HG03575 (cell line): ENCODE results near the gene RNF125.
"Not testable (repeated sequence)": the region's sequence is repeated elsewhere in the genome, so short reads cannot be mapped to it uniquely, and the experiment has no call there.

Source experiments
- ATAC-seq: cut with Tn5 transposase; IDR thresholded peaks from one replicate; pipeline ENCODE4 v1.9.1; 2021; ENCODE audit not compliant: unreplicated experiment, insufficient number of reproducible peaks, low FRiP score; ENCODE audit errors: extremely low read depth

The RNF125 gene

DNA sequence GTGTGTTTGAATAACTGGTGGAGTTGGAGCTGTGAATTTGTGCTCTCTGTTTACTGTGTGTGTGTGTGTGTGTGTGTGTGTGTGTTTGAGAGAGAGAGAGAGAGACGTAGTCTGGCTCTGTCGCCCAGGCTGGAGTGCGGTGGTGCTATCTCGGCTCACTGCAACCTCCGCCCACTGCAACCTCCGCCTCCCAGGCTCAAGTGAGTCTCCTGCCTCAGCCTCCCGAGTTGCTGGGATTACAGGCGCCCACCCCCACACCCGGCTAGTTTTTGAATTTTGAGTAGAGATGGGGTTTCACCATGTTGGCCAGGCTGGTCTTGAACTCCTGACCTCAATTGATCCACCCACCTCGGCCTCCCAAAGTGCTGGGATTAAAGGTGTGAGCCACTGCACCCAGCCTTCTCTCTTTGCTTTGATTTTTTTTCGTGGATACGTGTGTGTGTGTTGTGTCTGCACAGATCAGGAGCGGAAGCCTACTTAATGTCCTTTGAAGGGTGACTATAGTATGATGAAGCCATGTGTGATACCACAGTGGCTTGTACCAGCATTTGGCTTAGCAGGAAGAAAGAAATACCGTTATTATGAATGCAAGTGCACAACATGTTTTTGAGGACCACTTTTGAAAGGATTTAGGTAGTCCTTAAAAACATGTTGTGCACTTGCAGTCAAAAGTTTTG, 1.5 kb downstream of the RNF125 start:
- not testable (repeated sequence) for ATAC-seq

GRCh38 chr18:32021756-32022564, 3.3 kb downstream of the RNF125 start:
- ATAC-seq = no peak

DNA sequence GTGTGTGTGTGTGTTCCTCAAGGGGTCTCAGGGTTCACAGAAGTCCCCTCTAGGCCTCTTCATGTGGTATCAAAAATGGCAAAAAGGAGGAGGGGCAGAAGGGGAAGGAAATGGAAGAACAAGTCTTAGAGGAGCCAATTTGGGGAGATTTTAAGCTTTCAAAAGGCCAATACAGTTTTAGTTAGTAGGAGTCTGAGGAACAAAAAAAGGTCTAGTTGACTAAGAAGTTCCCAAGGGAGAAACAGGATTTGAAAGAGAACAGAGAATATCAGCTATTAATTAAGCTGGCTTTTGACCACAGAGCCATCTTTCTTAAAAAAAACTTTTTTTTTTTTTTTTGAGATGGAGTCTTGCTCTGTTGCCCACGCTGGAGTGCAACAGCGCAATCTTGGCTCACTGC, 7.1 kb downstream of the RNF125 start:
- no peak for ATAC-seq

GRCh38 chr18:32026491-32027086, 8.0 kb downstream of the RNF125 start:
- ATAC-seq = no peak

- ATAC-seq = no peak
These were observed 10.9 kb downstream of the RNF125 start for GRCh38 chr18:32029558-32029957.

DNA sequence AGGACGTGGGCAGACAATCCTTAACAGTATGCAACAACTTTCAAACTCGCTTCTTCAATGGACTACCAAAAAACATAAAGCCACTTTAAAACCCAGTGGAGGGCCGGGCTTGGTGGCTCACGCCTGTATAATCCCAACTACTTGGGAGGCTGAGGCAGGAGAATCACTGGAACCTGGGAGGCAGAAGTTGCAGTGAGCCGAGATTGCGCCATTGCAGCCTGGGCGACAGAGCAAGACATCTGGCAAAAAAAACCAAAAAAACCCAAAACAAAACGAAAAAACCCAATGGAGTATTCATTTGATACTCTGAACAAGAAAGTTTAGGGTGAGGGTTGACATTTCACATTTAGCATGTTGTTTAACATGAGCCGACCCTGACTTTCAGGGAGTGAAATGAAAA, 14.0 kb downstream of the RNF125 start:
- ATAC-seq = no peak

- ATAC-seq = no peak
These were observed 18.0 kb downstream of the RNF125 start for GRCh38 chr18:32036506-32037180.

DNA sequence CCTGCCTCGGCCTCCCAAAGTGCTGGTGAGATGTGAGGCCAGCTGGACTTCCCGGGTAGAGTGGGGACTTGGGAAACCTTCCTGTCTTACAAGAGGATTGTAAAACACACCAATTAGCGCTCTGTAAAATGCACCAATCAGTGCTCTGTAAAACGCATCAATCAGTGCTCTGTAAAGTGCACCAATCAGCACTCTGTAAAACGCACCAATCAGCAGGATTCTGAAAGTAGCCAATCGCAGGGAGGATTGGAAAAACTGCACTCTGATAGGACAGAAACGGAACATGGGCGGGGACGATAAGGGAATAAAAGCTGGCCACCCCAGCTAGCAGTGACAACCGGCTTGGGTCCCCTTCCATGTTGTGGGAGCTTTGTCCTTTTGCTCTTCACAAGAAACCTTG, 19.0 kb downstream of the RNF125 start:
- ATAC-seq = no peak

DNA sequence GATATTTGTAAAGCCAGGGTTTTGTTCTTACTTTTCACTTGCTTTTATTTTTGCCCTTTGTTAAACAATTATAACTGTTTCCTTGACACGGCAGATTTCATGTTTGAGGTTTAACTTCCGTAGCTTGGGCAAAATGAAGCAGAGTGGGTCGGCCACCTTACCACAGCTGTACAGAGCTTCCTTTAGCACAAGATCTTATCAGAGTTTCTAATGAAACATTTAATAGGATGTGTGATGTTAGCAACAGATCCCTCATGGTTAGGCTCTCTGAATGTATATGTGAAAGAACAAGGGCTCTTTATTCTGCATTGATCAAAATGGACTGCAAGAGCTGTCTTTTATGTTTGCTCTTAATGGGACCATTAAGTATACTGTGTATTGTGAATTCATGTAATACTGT, 22.3 kb downstream of the RNF125 start:
- ATAC-seq = no peak

- ATAC-seq = no peak
These were observed 23.7 kb downstream of the RNF125 start for GRCh38 chr18:32042337-32042736.

DNA sequence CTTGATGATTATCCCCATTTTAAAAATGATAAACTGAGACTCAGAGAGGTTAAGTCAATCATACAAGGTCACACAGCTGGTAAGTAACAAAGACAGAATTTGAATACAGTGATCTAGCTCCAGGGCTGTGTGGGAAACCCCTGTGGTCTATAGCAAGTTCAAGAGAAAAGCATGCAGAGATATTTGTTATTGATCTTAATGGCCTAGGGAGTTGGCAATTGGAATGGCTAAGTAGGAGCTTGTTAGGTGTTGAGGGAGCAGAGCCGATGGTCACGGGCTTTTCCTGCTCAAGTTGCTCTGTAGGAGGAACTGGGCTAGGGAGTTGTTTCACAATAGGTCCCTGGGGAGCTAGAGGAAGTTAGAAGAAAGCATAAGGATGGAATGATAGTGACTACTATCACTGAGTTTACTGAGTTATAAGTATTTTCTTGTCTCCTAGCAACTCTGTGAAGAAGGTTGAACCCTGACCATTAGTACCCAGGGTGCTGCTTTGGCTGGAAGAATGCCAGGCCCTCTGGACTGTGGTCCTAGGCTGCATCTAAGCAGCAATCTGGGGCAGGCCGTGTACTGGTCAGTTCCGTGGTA, 30.0 kb downstream of the RNF125 start:
- ATAC-seq = no peak

DNA sequence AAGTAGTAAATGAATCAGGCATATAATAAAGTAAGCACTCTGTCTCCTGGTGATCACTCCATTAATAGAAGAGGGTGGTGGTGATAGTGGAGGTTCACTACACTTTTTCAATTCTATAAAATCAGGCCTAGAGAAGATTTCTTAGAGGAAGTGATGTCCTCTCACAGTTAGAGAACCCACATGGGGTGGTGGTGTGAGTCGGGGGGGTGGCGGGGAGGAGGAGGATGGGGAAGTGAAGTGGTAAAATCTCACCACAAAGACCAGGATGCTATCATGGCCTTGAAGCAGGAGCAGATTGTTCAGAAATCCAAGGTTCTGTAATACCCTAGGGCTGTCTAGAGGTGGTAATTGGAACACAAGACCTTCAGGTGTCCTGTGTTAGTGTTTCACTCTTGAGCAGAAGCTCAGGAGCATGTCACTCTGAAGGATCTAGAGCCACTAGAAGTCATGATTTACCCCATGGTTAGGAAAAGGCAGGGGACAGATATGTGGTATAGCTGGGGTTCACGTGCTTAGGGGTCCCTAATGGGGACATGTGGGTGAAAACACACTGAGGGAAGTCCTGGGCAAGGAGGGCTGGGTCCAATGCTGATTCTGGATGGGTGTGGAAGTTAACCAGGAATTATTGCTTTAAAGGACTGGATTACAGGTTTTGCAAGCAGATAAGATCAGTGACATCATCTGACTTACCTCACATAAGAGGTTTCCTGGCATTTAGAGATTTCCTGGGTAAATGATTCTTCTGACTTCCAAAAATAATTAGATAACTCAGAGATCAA, 31.0 kb downstream of the RNF125 start:
- no peak for ATAC-seq

DNA sequence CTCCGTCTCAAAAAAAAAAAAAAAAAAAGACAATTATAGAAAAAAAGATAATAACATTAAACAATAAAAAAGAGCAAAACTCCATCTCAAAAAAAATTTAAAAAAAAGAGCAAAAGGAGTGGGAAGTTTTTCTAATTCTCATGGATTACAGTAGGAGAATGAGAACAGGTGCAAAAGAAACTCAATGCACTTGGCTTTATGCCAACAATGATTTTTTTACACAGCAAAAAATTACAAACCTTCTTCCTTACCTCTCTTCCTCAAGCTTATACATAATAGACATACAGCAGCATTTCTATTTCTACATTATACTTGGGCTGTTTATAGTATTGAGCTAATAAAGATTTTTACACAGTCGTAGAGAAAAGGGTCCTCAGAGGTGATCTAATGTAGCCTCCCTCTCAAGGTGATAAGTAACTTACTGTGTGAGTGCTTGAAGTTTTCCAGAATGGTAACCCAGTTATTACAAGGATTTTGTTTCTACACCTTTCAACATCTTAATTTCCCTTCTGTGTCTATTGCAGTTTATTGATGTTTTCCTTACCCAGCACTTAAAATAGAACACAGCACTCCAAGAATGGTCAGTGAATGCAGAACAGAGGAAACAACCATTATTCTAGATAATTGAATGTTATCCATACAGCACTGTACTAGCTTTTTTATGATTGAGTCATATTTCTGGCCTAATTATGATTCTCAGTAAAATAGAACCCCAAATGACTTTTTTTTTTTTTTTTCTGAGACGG, 38.2 kb downstream of the RNF125 start:
- no peak for ATAC-seq

GRCh38 chr18:32057624-32058165, 39.1 kb downstream of the RNF125 start:
- no peak for ATAC-seq

- ATAC-seq = no peak
These were observed 41.4 kb downstream of the RNF125 start for GRCh38 chr18:32060026-32060425.

DNA sequence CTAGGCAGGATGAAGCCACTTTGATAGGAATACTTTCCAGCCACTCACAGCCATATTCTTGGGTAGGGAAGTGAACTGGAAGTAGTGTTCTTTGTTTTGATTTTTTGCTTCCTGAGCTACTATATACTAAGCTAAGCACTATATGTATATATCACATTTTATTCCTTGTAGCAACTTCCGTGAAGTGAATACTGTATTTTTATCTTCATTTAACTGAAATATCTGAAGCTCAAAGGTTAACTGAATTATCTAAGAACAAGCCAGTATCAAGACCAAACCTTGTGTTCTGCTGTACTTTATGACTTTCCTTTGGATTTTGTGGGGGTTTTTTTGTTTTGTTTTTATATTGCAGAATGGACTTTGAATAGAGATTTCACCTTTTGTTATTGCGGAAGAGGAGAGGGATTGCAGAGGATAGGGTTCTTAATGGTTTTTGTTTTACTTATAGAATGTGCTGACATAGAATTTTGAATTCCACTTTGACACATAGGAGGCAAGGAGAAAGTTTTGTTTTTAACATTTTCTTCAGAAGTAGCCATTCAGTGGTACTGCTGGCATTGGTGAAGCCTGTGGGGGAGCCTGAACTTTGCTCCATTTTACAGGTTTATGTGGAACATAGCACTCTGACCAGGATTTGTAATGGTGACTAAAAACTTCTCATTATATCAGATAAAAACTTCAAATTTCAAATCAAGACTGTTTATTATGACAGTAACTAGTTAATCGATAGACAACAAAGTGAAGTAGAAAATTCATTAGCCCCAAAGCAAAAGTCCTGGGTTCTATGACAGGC, 48.9 kb downstream of the RNF125 start:
- no peak for ATAC-seq

DNA sequence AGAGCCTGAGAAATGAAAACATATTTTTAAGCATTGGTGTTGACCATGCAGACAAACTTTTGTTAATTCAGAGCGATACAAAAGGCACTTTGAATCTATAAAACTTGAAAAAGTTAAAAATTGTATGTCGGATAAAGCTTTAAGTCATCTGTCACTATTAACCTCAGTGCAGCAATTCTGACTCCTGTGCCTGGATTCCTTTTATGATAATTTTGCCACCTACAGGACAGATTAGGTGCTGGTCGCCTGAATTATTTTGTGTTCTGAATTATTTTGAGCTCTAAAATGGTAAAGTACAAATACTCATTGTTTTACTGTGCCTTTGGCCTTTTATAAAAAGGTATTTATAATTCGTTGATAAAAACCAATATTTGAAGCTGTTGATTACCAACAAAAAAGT, 53.7 kb downstream of the RNF125 start:
- no peak for ATAC-seq
